Measurements from ENCODE around the gene IMPDH2. TPM values are rescaled to one million over a fixed set of nuclear protein-coding genes. Genes with fewer than 3 reads are reported as not detected.

Gene IMPDH2
- total RNA-seq, 4 donors from 2014 or later: 108 to 156 (median 128) TPM

DNA sequence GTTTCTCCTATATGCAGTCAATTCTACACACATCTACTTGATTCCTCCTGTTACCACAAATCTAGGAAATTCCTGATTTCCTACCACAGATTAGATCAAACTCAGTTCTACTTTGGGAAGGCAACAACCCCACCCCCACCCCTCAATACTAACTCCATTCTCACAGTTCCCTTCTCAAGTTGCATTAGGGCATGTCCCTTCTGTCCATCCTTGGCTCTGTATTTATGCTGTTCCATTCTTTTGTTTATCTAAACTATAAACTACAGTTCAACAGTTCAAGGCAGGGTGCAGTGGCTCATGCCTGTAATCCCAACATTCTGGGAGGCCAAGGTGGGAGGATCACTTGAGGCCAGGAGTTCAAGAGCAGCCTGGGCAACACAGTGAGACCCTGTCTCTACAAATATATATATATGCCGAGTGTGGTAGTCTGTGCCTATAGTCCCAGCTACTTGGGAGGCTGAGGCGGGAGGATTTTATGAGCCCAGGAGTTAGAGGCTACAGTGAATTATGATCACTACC is 25.2 kb upstream of the IMPDH2 start:
- H3K4me1 ChIP-seq: no peaks in the 10 kb centered on the region
- 85 to 96% methylated on average over 2 of the region's 2 CpGs for WGBS, 2 donors
- TF ChIP-seq, protein P1, sequence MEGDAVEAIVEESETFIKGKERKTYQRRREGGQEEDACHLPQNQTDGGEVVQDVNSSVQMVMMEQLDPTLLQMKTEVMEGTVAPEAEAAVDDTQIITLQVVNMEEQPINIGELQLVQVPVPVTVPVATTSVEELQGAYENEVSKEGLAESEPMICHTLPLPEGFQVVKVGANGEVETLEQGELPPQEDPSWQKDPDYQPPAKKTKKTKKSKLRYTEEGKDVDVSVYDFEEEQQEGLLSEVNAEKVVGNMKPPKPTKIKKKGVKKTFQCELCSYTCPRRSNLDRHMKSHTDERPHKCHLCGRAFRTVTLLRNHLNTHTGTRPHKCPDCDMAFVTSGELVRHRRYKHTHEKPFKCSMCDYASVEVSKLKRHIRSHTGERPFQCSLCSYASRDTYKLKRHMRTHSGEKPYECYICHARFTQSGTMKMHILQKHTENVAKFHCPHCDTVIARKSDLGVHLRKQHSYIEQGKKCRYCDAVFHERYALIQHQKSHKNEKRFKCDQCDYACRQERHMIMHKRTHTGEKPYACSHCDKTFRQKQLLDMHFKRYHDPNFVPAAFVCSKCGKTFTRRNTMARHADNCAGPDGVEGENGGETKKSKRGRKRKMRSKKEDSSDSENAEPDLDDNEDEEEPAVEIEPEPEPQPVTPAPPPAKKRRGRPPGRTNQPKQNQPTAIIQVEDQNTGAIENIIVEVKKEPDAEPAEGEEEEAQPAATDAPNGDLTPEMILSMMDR (IDR thresholded peaks at IDR 0.05): no peak
- TF ChIP-seq POLR2A (IDR thresholded peaks at IDR 0.05): no peak
- no peak for TF ChIP-seq EP300 (IDR thresholded peaks at IDR 0.05)
- DNase-seq (ENCODE audit: low spot score in 2 of 2): no peak
- no peak overlapping the region for H3K4me3 ChIP-seq
- no peaks in the 10 kb centered on the region for H3K27me3 ChIP-seq
- H3K9me3 ChIP-seq: no peaks in the 10 kb centered on the region
- no peak overlapping the region for H3K27ac ChIP-seq
- peaks cover 4 to 80% (median 16%) of the 10 kb centered on the region in 3 donors for H3K36me3 ChIP-seq

DNA sequence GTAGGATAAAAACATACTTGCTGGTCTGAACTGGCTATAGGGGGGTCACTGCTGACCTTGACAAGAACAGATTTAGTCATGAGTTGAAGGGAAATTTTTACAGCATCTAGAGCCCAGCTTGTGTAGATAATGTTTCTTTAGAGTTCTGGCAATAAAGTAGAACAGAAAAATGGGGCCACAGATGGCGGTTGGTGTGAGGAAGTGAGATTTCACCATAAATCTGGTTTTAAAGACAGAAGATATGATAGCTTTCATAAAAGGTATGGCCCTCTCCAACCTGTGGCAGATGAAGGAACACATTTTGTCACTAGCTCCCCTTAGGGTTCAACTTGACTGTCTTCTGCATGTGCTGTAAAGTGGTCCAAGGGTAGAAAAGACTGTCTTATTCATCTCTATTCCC is 24.3 kb upstream of the IMPDH2 start:
- DNase-seq (ENCODE audit: low spot score in 2 of 2): no peak
- no peak overlapping the region for H3K4me3 ChIP-seq
- H3K9me3 ChIP-seq: no peaks in the 10 kb centered on the region
- TF ChIP-seq EP300 (IDR thresholded peaks at IDR 0.05): no peak
- TF ChIP-seq POLR2A (IDR thresholded peaks at IDR 0.05): no peak
- TF ChIP-seq, protein P1 (IDR thresholded peaks at IDR 0.05): no peak
- no peaks in the 10 kb centered on the region for H3K4me1 ChIP-seq
- H3K27me3 ChIP-seq: no peaks in the 10 kb centered on the region
- 79 to 97% methylated on average over 1 of the region's 1 CpG for WGBS, 2 donors
- H3K36me3 ChIP-seq: peaks cover 4 to 78% (median 16%) of the 10 kb centered on the region in 3 donors
- no peak overlapping the region for H3K27ac ChIP-seq

DNA sequence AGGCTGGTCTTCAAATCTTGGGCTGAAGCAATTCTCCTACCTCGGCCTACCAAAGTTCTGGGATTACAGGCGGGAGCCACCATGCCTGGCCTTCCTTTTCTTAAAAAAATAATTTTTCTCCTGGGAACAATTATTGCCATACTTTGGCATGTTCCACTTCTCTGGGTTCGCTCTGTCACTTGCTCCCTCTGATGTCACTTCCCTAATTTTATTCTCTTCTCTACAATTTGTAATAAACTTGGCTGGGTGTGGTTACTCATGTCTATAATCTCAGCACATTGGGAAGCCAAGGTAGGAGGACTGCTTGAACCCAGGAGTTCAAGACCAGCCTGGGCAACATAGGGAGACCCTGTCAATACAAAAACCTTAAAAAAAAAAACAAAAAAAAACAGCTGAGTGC is 6.1 kb upstream of the IMPDH2 start:
- DNase-seq (ENCODE audit: low spot score in 2 of 2): no peak
- H3K4me1 ChIP-seq: peaks cover 0 to 3% (median 0%) of the 10 kb centered on the region in 4 donors
- H3K4me3 ChIP-seq: no peak overlapping the region
- H3K36me3 ChIP-seq: peaks cover 6 to 90% (median 10%) of the 10 kb centered on the region in 3 donors
- 82 to 87% methylated on average over 3 of the region's 3 CpGs for WGBS, 2 donors
- H3K27me3 ChIP-seq: no peaks in the 10 kb centered on the region
- no peak overlapping the region for H3K27ac ChIP-seq
- no peak for TF ChIP-seq EP300 (IDR thresholded peaks at IDR 0.05)
- no peaks in the 10 kb centered on the region for H3K9me3 ChIP-seq

DNA sequence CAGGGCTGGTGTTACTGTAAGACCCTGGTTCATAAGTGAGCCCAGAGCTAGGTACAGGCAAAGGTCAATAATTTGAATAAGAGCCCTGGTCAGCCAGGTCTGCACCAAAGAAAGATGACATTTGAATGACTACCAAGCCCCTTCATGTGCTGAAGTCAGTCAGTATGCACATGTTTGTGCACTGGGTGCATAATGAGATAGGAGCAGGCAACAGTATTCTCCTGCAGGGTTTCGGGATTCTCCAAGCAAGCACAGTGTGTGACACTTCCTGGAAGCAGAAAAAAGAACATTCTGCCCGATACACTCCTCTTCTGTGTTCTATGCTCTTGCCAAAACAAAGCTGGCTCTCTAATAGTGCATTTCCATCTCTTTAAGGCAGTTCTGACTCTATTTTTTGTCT is 5.5 kb upstream of the IMPDH2 start:
- H3K36me3 ChIP-seq: peaks cover 6 to 89% (median 10%) of the 10 kb centered on the region in 3 donors
- TF ChIP-seq, protein P1 (IDR thresholded peaks at IDR 0.05): no peak
- TF ChIP-seq EP300 (IDR thresholded peaks at IDR 0.05) (no peak), POLR2A (IDR thresholded peaks at IDR 0.05) (no peak)
- 88 to 92% methylated on average over 2 of the region's 2 CpGs for WGBS, 2 donors

DNA sequence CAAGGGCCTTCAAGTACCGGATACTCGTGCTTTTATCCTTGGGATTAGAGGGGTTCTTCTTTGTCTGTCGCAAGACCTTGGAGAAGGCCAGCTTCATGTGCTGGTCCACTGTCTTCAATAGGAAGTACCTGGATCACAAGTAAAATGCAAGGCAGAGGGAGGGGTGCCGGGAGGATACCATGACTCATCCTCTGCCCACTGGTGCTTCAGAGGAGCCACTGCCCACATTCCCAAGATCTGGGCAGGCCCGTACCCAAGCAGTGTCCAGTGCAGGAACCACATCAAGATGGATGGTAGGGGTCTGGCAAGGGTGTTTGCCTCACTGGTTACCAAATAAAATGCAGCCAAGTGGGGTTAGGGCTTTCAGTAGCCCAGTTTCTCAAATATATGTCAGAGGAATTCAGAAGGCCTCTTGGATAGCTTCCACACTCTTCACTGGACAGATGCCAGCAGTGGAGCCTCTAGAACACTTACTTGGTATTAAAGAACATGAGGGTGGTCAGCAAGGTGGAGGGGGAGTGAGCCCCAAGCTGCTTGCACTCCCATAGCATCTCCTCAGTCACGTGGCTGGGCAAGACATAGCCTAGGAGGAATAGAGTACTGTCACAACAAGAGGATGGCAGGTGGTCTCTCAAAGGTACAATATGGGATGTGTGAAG is 3.6 kb upstream of the IMPDH2 start:
- no peak overlapping the region for H3K4me3 ChIP-seq
- no peaks in the 10 kb centered on the region for H3K27me3 ChIP-seq
- H3K27ac ChIP-seq: no peak overlapping the region
- H3K4me1 ChIP-seq: peaks cover 0 to 21% (median 10%) of the 10 kb centered on the region in 4 donors
- 89 to 90% methylated on average over 6 of the region's 6 CpGs for WGBS, 2 donors
- no peaks in the 10 kb centered on the region for H3K9me3 ChIP-seq
- peaks cover 6 to 70% (median 10%) of the 10 kb centered on the region in 3 donors for H3K36me3 ChIP-seq
- DNase-seq (ENCODE audit: low spot score in 2 of 2): no peak
- TF ChIP-seq EP300 (IDR thresholded peaks at IDR 0.05) (no peak), POLR2A (IDR thresholded peaks at IDR 0.05) (no peak)
- TF ChIP-seq, protein P1 (IDR thresholded peaks at IDR 0.05): no peak

More for the DNA sequence above, 5.5 kb upstream of the IMPDH2 start:
- Histone ChIP-seq H3K9me3 (no peaks in the 10 kb centered on the region), H3K27me3 (no peaks in the 10 kb centered on the region), H3K27ac (no peak overlapping the region), H3K4me3 (no peak overlapping the region), H3K4me1 (peaks cover 0 to 6% (median under 1%) of the 10 kb centered on the region in 4 donors)
- no peak for DNase-seq (ENCODE audit: low spot score in 2 of 2)
